SIG-M5 (cell line): Measurements from ENCODE around the gene C1QTNF12.
"Not testable (repeated sequence)": the region's sequence is repeated elsewhere in the genome, so short reads cannot be mapped to it uniquely, and the experiment has no call there.

Source experiments
- DNase-seq: peaks from one replicate; lab custom pipeline; 2025; lab: John Stamatoyannopoulos, UW

C1QTNF12 gene

GRCh38 chr1:1199141-1199960, 47.2 kb downstream of the C1QTNF12 start:
- no peak for DNase-seq

- DNase-seq, result no peak
These were observed 47.9 kb downstream of the C1QTNF12 start for GRCh38 chr1:1198423-1199140.

GRCh38 chr1:1197551-1198422, 48.7 kb downstream of the C1QTNF12 start:
- DNase-seq, result no peak

GRCh38 chr1:1197188-1197500, 49.4 kb downstream of the C1QTNF12 start:
- no peak for DNase-seq

- no peak for DNase-seq
These were observed 49.9 kb downstream of the C1QTNF12 start for GRCh38 chr1:1196431-1197187.

- DNase-seq, result not testable (repeated sequence)
These were observed 50.8 kb downstream of the C1QTNF12 start for GRCh38 chr1:1195726-1196125.

GRCh38 chr1:1194723-1195122, 51.8 kb downstream of the C1QTNF12 start:
- DNase-seq, result no peak
